Measurements from ENCODE around the gene SH3BP4. TPM values are rescaled to one million over a fixed set of nuclear protein-coding genes. Genes with fewer than 3 reads are reported as not detected.

SH3BP4 gene
- total and polyA plus RNA-seq, 4 donors: 4.1 to 18.4 (median 12.2) TPM

GRCh38 chr2:235102896-235103295 lies 151.1 kb downstream of the SH3BP4 start:
- Histone ChIP-seq H3K36me3 (ENCODE audit: control insufficient read depth in 4 of 4, insufficient read depth in 3 of 4, low read depth in 1 of 4, low read length in 3 of 4) (no peaks in the 10 kb centered on the region), H3K27me3 (ENCODE audit: control insufficient read depth in 4 of 4, insufficient read depth in 4 of 4, low read length in 3 of 4) (no peaks in the 10 kb centered on the region), H3K4me1 (ENCODE audit: control insufficient read depth in 4 of 4, insufficient read depth in 4 of 4, low read length in 3 of 4) (peaks cover 0 to 6% (median 2%) of the 10 kb centered on the region in 4 donors), H3K9me3 (ENCODE audit: control insufficient read depth in 4 of 4, low read length in 3 of 4) (no peaks in the 10 kb centered on the region), H3K27ac (ENCODE audit: low read depth in 1 of 2, low read length in 2 of 2) (no peak overlapping the region), H3K4me3 (ENCODE audit: low read depth in 1 of 3, low read length in 3 of 3) (no peak overlapping the region), H3K9ac (ENCODE audit: low read depth in 1 of 2, low read length in 2 of 2) (no peak overlapping the region)
- WGBS: 80% methylated on average over 9 of the region's 9 CpGs
- DNase-seq (ENCODE audit: low spot score): no peak
- TF ChIP-seq, protein P1, sequence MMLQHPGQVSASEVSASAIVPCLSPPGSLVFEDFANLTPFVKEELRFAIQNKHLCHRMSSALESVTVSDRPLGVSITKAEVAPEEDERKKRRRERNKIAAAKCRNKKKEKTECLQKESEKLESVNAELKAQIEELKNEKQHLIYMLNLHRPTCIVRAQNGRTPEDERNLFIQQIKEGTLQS (IDR thresholded peaks at IDR 0.05): no peak
- TF ChIP-seq, protein P2, sequence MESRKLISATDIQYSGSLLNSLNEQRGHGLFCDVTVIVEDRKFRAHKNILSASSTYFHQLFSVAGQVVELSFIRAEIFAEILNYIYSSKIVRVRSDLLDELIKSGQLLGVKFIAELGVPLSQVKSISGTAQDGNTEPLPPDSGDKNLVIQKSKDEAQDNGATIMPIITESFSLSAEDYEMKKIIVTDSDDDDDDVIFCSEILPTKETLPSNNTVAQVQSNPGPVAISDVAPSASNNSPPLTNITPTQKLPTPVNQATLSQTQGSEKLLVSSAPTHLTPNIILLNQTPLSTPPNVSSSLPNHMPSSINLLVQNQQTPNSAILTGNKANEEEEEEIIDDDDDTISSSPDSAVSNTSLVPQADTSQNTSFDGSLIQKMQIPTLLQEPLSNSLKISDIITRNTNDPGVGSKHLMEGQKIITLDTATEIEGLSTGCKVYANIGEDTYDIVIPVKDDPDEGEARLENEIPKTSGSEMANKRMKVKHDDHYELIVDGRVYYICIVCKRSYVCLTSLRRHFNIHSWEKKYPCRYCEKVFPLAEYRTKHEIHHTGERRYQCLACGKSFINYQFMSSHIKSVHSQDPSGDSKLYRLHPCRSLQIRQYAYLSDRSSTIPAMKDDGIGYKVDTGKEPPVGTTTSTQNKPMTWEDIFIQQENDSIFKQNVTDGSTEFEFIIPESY (IDR thresholded peaks at IDR 0.05): no peak
- no peak for TF ChIP-seq TAF1 (conservative IDR thresholded peaks at IDR 0.05)
